ENCODE results near the gene OGFOD1.
"Not testable (repeated sequence)": the region's sequence is repeated elsewhere in the genome, so short reads cannot be mapped to it uniquely, and the experiment has no call there.

The OGFOD1 gene

DNA sequence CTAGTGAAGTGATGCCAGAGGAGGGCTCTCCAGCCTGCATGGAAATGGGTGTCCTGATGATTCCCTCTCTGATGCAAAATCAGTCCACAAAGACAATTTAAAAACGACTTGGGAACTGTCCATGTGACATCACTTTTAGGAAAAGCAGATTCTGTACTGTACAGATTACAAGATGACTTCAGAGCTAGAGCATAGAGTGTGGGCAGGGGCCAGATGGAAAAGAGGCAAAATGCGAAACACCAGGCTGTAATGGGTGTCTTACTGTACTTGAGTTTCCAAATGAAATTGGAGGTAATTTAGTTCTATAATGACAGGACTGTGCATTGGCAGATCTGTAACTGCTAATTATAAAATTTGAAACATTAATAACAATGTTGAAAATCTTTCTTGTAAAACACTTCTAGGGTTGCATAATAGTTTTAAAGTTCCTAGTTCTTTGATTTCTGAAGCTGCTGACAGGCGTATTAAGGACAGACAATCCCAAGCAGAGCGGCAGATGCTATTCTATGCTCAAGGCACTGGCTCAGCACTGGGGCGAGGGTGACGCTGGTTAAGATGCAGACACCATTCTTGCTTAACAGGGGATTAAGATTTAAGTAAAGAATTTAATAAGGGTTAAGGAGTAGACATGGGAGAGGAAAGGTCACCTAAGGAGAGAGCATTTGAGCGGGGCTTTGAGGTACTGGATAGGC, 29.6 kb downstream of the OGFOD1 start:
- DNase-seq (ENCODE audit: low spot score), result no peak

DNA sequence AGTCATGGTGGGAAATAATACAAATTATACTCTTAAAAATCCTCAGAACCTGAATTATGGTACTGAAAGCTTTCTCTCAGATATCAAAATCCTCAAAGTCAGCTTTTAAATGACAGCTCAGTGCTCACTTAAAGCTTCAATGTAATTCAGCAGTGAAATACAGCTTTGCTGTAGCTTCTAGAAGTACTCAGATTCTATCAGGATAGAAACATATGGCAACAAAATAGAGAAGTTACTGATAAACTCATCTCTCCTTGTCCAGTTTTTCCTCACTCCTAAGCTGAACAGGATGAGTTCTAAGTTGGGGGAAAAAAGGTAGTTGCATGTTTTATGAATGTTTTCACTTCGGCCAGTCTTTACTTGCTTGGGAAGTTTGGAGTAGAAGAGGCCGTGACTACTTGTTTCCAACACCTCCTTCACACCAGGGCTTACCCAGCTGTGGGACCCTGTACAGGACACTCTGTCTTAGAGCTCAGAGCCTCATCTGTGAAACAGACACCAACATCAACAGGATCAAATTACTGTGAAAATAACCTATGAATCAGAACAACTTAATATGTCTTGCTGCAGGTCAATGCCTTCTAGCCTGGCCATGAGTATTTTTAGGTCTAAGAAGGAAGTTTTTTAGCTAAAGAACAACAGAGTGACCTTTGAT, 30.2 kb downstream of the OGFOD1 start:
- peak; percentile 12 for DNase-seq (ENCODE audit: low spot score)

DNA sequence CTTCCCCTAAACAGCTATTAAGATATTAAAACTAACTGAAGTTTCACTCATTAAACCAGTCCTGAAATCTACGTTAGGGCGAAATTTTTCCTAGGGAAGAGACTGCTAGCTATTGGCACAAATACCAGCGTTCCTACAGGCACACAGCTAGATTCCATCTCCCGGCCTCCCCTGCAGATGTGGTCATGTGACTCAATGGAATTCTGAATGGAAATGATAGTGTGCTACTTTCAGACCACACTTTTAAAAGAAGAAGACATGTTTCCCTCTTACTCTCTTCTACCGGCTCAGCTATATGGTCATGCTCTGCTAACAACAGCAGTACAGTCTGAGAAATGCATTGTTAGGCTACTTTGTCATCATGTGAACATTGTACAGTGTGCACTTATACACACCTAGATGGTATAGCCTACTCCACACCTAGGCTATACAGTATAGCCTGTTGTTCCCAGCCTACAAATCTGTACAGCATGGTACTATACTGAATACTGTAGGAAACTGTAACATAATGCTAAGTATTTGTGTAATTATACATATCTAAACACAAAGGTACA, 31.4 kb downstream of the OGFOD1 start:
- no peak for DNase-seq (ENCODE audit: low spot score)

DNA sequence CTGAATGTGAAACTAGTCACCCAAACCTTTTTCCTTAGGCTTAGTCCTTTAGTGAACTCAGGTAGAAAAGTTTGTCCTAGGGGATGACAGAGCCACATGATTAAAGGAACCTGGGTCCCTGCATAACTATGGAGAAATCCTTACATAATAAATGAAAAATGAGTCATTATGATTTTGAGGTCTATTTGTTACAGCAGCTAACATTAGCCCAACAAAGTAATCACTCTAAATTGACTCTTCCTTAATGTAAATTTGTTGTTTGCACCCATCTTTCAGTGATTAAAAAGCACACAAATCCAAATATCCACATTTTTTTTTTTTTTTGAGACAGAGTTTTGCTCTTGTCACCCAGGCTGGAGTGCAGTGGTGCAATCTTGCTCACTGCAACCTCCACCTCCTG, 32.0 kb downstream of the OGFOD1 start:
- no peak for DNase-seq (ENCODE audit: low spot score)

DNA sequence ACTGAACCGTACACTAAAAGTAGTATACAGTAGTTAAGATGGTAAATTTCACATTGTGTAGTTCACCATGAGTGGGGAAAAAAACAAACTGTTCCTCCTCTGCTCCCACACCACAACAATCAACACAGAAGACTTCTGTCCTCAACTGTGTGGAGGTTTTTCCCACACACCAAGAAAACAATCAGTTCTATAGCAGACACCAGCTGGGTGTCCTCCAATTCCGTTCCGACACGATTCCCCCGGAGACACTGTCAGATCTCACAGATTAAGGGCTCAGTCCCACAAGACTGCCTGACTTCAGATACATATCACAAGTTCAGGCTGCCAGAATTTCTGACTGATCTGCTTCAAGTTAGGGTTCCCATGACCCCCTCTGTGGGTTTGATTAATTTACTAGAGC, 36.7 kb downstream of the OGFOD1 start:
- no peak for DNase-seq (ENCODE audit: low spot score)

DNA sequence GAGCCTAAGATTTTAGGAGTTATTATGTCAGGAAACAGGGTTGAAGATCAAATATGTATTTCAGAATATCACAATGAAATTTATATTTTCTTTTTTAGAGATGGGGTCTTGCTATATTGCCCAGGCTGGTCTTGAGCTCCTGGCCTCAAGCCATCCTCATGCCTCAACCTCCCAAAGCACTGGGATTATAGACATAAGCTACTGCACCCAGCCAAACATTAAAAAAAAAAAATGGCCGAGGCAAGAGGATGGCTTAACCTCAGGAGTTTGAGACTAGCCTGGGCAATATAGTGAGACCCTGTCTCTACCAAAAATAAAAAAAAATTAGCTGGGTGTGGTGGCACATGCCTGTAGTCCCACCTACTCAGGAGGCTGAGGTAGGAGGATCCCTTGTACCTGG, 37.5 kb downstream of the OGFOD1 start:
- DNase-seq (ENCODE audit: low spot score), result not testable (repeated sequence)

DNA sequence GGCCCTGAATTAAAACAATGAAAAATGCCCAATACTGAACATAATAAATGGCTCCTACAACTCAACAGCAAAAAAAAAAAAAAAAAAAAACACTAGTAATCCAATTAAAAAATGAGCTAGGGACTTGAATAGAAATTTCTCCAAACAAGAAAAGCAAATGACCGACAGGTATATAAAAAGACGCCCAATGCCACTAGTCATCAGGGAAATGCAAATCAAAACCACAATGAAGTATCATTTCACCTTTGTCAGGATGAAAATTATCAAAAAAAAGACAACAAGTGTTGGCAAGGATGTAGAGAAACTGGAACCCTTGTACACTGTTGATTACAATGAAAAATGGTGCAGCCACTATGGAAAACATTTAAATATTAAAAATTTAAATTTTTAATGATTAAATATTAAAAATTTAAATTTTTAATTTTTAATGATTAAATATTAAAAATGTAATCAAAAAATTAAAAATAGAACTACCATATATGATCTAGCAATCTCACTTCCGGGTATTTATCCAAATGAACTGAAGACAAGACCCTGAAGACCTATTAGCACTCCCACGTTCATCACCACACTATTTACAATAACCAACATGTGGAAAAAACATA, 40.4 kb downstream of the OGFOD1 start:
- DNase-seq (ENCODE audit: low spot score), result no peak

DNA sequence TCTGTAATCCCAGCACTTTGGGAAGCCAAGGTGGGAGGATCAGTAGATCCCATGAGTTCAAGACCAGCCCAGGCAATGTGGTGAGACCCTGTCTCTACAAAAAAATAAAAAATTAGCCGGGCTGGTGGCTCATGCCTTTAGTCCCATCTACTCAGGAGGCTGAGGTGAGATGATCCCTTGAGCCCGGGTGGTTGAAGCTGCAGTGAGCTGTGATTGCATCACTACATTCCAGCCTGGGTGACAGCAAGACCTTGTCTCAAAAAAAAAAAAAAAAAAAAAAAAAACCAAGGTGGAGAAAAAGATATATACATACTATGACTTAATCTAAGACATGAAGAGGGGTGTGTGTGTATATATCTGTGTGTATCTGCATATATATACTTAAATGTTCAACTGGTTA, 41.8 kb downstream of the OGFOD1 start:
- no peak for DNase-seq (ENCODE audit: low spot score)

DNA sequence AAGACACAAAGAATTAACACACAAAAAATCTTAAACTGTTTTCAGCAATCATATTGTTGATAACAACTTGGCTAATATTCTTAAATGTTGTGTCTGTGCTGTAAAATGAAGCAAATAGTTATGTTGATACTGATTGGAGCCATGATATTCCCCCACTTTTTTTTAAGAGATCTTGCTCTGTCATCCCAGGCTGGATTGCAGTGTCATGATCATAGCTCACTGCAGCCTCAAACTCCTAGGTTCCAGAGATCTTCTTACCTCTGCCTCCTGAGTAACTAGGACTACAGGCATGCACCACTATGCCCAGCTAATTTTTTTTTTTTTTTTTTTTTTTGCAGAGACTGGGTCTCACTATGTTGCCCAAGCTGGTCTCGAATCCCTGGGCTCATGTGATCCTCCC, 42.5 kb downstream of the OGFOD1 start:
- DNase-seq (ENCODE audit: low spot score), result no peak

DNA sequence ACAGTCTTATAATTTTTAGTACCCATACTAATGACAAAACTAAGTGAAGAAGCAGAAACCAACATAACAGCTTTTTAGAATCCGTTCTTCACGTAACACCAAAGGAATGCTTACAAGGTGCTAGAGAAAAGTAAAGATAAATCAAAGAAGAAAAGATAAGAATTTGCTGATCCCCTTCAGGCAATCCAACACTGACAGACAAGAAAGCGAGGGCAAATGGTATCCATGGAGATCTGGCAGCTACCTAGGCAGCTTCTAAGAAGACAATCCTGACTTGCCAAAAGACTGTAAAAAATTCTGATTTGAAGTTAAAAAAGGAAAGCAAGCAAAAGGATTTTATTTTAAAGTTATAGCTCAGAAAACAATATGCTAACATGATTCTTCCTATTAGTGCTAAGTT, 53.8 kb downstream of the OGFOD1 start:
- DNase-seq (ENCODE audit: low spot score), result no peak

DNA sequence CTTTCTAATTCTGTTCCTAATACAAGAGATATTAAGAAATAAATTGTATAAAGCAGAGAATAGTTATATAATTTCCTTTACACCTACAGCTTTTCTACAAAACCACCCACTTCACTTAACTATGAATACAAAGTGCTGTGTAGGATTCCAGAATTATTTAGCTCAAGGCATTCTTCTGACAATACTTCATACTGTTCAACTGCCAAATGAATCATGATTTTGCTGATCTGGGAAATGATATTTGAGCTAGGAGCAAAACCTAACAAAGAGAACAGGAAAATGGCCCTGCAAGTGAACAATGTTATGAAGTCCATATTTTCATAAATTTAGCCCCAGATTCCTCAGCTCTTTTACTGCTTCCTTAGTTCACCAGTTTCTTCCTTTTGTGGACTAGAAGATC, 55.6 kb downstream of the OGFOD1 start:
- DNase-seq (ENCODE audit: low spot score), result no peak

DNA sequence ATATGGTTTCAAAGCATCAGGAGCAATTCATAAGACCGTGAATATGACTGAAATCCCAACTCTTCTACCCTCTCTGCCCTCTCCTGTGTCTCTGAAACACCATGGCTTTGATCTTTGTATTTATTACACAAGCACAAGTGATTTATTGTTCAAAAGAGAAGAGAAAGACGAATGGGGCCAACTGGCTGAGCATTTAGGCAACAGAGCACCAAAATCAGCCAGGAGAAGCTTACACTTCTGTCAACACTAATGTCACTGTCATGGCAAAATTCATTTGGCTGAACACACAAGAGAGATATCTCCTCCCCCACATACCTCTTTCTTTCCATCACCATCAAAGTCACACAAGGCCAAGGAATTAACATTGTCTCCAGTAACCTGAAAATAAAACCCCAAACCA, 59.2 kb downstream of the OGFOD1 start:
- DNase-seq (ENCODE audit: low spot score), result no peak

DNA sequence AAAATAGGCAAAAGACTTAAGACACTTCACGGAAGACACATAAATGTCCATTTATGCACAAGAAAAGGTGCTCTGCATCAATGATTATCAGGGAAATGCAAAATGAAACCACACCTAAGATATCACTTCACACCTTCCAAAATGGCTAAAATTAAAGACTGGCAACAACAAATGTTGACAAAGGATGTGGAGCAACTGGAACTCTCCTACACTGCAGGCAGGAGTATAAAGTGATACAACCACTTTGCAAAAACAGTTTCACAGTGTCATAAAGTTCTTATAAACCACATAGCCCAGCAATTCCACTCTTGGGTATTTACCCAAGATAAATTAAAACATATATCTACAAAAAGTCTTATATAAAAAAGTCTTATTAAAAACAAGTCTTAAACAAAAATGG, 60.7 kb downstream of the OGFOD1 start:
- DNase-seq (ENCODE audit: low spot score), result no peak

DNA sequence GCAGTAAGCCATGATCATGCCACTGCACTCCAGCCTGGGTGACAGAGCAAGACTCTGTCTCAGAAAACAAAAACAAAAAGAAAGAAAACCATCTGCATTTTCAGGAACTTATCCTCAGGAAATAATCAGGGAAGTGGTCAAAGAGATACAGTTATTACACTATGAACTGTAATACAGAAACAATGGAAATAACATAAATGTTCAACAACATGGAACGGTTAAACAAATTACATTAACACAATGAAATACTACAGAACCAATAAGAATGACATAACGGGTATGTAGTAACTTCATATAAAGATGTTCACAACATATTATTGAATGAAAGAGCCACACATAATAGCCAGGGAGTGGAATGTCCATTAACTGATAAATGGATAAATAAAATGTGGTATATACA, 61.7 kb downstream of the OGFOD1 start:
- no peak for DNase-seq (ENCODE audit: low spot score)

DNA sequence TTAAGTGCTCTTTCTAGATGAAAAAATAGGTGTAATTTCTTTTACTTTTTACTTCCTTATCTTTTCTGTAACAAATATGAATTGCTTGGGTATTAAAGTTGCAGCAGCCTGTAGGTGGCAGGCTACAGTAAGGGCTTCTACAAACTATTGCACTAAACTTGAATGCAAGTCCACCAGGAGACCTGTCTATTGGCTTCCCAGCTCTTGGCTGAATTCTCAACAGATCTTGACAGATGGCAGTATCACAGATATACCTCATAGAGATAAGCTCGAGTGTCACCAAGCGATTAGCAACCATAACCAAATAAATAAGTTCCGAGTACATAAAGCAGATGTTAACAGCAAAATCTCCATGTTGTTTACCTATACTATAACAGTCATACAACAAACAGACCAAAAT, 62.6 kb downstream of the OGFOD1 start:
- peak; percentile 65 for DNase-seq (ENCODE audit: low spot score)

DNA sequence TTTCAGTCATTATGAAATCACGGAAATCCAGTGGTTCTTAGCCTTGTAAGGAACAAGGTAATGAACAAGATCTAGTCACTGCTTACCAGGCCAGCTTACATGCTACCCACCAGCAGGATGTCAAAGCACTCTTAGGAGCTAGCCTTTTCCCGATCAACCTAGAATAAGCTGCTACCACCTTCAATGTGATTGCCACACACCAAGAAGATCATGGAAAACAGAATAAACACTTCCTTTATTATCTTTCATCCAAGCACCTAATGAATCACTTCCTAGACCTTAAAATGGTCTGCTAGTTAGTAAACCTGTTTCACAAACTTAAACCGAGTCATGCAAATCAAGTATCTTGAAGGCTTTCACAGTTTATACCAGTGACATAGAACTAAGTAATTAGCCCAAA, 63.5 kb downstream of the OGFOD1 start:
- DNase-seq (ENCODE audit: low spot score), result peak; percentile 63

DNA sequence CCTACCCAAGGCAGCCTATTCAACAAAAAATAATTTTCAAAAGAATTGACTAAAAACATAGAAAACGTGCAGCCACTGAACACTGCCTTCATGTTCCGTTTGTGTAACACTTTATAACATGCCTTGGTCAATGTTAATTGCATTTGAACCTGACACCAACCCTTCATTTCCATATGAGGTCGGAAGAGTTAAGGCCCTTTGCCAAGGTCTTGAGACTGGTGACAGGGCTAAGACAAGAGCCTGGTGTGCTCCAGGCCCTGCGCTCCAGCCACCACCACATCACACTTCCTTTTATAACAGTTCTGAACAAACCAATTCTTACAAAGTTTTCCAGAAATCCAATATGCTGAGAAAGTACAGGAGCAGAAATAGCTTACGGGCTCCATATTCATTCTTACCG, 64.3 kb downstream of the OGFOD1 start:
- no peak for DNase-seq (ENCODE audit: low spot score)

DNA sequence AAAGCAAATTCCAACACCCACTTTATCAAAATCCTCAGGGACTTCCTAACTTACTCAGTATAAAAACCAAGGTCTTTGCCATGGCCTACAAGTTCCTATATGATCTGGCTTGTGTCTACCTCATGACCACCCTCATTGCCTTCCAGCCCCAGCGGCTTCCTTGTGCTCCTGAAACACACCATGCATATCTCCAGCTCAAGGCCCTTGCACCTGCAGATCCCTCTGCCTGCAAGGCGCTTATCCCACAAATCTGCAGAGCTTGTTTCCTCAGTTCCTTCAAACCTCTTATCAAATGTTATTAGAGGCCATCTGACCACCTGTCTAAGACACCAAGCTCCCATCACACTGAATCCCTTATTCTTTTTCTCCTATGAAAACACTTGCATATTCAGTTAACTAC, 65.9 kb downstream of the OGFOD1 start:
- DNase-seq (ENCODE audit: low spot score), result no peak

DNA sequence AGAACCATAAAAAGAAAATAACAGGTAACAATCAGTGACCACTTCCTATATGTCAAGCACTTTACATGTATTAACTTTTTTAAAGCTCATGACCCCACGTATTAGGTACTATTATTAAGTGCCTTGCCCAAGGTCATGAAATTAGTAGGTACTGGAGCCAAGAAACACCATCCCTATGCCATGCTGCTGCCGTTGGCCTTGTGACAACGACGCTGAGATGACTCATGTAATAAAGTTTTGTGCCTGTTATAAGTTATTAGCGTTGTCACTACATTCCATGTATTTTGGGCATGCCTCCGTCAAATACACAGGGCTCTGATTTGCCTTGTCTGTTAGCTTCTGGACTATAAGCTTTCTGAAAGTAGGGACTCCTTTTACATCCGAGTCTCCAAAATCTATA, 67.1 kb downstream of the OGFOD1 start:
- peak; percentile 36 for DNase-seq (ENCODE audit: low spot score)

DNA sequence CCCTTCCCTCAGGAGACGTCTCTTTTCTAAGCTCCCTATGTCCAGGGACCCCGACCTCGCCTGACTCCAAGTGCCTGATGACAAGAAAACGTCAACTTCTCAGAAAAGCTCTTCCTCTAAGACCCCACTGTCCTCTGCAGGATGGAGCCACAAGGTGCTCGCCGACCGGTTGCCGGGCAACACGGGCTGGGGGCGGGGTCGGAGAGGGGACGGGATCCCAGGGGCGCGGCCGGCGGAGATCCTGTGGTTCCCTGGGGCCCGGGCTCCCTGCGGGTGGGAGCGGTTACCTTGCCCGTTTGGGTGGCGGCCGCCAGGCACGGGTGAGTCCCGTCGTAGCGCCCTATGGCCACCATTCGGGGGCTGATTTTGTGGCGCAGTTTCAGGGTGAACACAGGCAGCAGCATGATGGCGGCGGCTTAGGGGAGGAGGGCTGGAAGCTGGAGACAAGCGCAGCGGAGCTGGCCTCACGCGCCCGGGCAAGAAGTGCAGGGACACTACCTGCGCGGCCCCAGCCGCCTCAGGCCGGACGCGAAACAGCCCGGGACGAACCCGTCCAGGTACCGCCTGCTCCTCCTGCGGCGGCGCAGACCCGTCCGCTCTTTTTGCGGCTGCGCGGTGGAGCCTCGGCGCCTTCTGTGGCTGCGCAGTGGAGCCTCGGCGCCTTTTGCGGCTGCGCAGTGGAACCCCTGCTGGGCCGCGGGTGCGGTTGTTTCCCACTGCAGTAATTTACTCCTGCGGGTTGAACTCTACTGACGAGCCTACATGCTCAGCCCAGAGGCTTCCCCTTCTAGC, 68.3 kb downstream of the OGFOD1 start, which contains the start of gene BBS2:
BBS2 (minus strand) TSS at position 566 of the 792 bp plus-strand sequence; CDS start at position 404, 162 bp downstream.
- DNase-seq (ENCODE audit: low spot score), result peak; percentile 92

DNA sequence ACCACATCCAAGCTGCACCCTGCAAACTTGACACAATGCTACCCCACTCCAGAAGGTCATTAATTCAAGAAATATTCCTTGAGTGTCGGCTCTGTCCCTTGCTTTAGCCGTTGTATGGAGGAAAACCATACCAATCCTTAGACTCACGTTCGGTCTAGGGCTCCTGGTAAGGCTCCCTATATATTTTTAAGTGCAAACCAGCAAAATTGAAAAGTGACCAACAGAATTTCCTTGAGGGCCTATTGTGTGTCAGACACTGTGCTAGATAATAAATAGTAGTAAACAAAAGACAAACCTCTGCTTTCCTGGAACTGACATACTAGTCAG, 68.9 kb downstream of the OGFOD1 start:
- no peak for DNase-seq (ENCODE audit: low spot score)

DNA sequence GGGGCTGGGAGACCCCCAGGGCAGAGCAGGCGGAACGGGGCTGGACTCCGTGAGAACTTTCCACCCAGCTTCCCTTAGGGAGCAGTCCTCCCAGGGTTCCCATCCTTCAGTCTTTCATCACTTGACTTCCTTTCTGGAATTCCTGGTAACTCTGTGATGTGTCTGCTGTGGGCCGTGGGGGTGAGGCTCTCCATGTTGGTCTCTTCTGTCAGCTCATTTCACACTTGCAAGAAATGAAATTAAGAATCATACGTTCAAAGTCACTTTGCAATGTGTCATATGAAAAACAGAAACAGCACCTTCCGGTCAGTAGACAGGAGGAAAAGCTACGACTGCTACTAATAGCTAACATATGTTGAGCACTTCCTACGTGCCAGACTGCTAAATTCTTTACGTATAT, 73.9 kb downstream of the OGFOD1 start:
- DNase-seq (ENCODE audit: low spot score), result no peak

All from kidney tubule cell (primary cell).